Activated CD8-positive, alpha-beta memory T cell treated with anti-CD3 and anti-CD28 coated beads, Interleukin-2, amount 50 U/mL, for 1 hour (primary cell): ENCODE measurements around the gene KLC3.

Experiments
- DNase-seq: peaks from one replicate; pipeline ENCODE4 v3.0.0-alpha.2; 2020; ENCODE audit errors: extremely low read depth

The KLC3 gene

GRCh38 chr19:45348367-45349125, 8.0 kb downstream of the KLC3 start:
- DNase-seq = no peak

DNA sequence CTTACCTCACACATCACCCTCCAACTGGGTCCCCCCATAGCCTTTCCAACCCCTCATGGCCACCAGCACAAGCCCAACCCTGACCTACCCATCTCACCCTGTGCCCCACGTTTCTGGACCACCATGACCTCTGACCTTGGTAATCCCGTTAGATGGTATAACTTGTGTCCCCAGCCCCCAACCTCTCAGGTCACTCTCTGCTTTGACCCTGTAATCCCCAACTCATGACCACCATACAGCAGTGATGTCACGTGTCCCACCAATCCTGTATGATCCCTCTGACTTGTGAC, 8.5 kb downstream of the KLC3 start:
- no peak for DNase-seq

DNA sequence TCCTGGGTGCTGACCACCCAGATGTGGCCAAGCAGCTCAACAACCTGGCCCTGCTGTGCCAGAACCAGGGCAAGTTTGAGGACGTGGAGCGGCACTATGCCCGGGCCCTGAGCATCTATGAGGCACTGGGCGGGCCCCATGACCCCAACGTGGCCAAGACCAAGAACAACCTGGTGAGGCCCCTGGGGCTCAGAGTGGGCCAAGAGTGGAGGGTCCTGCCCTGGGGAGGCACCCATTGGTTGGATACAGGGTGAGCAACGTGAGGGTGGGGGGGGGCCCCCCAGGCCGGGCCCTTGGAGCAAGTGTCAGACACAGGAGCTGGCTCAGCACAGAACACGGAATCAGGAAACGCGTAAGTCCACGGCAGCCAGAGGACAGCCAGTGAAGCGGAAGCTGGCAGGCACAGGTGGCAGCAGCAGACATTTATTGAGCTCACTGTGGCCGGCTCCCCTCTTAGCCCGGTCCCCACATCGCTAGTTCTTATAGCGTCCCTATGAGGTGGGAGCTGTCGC, 8.9 kb downstream of the KLC3 start:
- DNase-seq = no peak

DNA sequence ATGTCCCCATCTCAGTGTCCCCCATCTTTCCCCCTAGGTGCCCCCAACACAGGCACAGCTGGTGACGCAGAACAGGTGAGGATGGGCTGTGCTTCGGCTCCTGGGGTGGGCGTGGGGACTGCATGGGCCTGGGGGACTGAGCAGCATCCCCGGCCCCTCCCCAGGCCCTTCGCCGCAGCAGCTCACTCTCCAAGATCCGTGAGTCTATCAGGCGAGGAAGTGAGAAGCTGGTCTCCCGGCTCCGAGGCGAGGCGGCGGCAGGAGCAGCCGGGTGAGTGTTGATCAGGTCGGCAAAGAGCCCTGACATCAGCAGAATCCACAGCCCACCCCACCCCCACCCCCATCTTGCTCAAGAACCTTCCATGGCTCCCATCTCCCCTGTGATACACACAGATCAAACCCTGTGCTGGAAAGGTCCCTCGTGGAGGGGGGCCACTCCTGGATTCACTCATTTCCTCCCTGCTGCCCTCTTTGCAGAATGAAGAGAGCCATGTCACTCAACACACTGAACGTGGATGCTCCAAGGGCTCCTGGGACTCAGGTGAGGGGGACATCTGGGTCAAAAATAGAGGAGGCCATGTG, 10.0 kb downstream of the KLC3 start:
- no peak for DNase-seq

- DNase-seq = no peak
These were observed 10.9 kb downstream of the KLC3 start for GRCh38 chr19:45351401-45351952.

GRCh38 chr19:45352062-45352461, 11.5 kb downstream of the KLC3 start:
- DNase-seq = no peak

GRCh38 chr19:45352471-45352870, 11.9 kb downstream of the KLC3 start:
- no peak for DNase-seq

GRCh38 chr19:45352914-45353796, 12.6 kb downstream of the KLC3 start:
- no peak for DNase-seq

DNA sequence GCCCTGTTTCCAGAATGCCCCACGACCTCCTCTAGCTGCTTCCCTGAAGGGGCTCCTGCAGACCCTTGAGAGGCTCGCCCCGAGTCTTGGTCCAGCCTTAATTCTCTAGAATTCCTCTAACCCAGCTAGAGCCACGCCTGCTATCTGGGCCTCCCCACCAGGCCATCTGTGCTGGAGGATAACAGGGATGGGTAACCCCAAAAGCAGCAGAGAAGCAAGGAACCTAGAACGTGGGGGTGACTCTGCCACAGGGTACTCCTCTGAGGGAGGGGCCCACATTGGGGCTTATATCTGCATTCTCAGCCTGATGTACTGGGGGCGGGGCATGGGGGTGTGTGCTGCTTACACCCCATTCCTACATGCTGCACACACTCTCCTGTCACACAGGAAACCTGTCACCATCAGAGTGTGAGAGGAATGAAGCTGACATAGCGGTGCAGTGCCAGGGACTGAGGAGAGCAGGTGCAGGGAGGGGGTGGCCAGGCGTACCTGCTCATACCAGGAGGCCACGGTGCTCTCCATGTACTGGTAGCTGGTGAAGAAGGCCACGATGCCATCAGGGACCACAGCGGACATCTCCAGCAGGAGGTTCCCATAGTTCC, 13.8 kb downstream of the KLC3 start:
- no peak for DNase-seq

DNA sequence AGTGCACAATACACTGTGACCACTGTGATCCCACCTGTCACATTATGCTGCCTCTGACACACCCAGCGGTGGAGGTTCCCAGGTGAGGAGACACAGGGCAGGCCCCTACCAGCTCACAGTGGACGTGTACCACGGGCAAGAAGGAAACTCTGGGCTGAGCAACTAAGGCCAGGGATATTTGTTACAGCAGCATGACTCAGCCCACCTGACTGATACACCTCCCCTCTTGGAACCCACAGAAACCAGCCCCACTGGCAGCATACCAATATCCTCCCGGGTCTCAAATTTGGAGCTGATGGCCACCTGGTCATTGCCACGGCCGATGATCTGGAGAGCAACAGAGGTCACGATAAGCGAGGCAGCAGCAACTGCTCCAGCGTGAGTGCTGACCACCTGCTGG, 14.9 kb downstream of the KLC3 start:
- no peak for DNase-seq

- DNase-seq = no peak
These were observed 15.4 kb downstream of the KLC3 start for GRCh38 chr19:45355910-45356309.

DNA sequence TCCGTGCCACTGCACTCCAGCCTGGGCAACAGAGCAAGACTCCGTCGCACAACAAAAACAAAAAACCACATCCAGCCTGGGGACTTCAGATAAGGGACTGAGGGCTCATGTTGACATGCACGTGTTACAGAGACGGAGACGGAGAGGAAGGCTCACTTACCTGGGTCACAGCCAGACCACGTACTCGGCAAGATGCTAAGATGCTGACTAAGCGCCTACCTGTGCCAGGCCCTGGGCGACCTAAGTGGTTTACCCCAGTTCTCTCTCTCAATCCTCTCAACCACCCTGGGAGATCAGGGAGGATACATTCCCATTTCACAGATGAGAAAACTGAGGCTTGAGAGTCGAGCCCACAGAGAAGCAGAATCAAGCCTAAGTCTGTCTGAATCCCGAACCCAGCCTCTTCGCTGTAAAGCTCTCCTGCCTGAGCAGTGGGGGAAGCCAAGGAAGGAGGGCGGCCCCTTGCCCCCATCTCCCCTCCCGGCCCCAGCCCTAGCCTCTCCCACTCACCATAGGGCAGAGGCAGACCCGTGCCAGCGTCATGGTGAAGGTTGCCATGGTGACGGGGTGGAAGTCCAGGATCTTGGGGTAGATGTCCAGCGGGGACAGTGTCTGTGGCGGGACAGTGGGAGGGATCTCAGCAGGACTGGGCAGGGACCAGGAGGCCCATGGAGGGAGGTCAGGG, 16.4 kb downstream of the KLC3 start:
- no peak for DNase-seq

- DNase-seq = no peak
These were observed 16.9 kb downstream of the KLC3 start for GRCh38 chr19:45357445-45357783.

DNA sequence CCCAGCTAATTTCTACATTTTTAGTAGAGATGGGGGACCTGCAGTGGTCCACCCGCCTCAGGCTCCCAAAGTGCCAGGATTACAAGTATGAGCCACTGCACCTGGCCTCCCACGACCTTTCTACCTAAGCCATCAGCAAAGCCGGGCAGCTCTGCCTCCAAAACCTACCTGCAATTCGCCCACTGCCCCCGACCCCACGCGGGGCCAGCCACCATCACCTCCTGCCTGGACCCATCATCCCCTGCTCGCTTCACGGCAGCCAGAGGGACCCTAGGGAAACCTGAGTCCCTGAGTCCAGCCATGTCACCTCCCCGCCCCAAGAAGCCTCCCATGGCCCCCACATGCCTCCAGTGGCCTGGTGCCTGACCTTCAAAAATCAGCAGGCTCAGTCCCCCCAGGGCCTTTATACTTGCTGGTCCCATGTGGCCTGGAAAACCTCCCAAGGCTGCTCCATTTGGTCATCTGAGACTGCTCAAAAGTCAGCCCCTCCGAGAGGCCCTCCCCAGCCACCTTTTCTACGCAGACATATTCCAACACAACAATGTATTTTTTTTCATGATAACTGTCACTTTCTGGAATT, 17.8 kb downstream of the KLC3 start:
- DNase-seq = no peak

DNA sequence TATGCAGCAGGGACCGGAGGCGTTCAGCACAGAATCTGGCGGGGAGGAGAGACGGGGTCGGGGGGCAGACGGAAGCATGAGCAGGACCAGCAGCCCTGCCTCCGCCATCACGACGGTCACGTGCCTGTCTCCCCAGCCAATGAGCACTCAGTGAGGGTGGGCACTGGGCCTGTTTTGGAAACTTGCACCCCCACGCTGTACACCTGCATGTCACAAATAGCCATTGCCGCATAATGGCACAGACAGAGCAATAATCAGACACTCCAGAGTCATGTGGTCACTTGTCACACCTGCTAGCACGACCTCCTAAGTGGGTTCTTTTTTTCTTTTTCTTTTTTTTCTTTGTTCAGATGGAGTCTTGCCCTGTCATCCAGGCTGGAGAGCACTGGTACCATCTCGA, 21.1 kb downstream of the KLC3 start:
- no peak for DNase-seq

- DNase-seq = no peak
These were observed 21.7 kb downstream of the KLC3 start for GRCh38 chr19:45362291-45362690.

DNA sequence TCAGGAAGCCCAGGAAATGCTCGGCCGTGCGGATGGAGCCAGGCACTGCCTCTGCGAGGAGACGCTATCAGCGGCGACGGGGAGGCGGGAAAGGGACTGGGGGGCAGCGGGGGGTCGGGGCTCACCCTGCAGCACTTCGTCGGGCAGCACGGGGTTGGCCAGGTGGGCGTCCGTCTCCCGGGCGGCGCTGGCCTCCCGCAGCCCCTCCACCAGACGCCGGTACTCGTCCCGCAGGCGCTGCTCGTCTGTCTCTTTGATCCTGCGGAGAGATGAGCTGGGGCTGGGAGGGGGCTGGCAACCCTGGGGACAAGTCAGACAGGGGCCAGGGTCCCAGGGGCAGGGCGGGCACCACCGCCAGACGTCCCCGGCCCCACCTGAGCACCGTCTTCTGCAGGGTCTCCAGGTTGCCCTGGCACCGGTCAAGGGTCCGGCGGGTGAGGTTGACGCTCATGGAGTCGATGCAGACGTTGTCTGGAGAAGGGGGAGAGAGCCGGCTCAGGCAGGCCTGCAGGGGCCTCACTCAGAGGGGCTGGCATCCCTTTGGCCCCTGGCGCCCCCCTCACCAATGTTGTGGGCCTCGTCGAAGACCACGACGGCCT, 23.4 kb downstream of the KLC3 start:
- DNase-seq = no peak

DNA sequence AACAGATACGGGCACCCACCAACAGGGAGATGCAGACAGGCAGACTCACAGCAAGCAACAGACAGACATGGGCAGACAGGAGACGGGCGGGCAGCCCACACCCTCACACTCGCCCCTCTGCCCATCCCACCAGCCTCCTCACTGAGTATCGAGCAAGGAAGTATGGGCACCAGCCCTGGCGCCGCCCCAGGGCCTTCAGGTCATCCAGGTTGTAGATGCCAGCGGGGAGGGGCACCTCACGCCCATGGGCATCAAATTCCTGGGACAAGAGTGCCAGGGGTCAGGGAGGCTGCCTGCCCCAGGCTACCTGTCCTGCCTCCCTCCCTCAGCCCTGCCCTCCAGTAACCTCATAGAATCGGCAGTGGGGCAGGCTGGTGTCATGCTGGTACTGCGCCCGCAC, 24.1 kb downstream of the KLC3 start:
- no peak for DNase-seq

DNA sequence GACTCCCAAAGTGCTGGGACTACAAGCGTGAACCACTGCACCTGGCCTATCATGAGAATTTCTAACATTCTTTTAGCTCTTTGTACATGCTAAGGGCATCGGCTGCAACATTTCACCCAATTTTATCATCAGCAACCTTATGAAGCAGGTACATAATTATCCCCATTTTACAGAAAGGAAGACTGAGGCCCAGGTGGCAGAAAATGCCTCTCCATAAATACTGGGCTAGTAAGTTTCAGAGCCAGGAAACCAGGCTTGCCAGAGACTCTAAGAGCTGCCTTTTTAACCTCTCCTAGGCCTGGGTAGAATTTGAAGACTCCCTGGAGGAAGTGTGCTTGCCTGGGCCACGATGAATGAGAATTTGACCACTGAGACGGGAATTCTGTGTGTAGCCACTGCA, 27.6 kb downstream of the KLC3 start:
- no peak for DNase-seq

DNA sequence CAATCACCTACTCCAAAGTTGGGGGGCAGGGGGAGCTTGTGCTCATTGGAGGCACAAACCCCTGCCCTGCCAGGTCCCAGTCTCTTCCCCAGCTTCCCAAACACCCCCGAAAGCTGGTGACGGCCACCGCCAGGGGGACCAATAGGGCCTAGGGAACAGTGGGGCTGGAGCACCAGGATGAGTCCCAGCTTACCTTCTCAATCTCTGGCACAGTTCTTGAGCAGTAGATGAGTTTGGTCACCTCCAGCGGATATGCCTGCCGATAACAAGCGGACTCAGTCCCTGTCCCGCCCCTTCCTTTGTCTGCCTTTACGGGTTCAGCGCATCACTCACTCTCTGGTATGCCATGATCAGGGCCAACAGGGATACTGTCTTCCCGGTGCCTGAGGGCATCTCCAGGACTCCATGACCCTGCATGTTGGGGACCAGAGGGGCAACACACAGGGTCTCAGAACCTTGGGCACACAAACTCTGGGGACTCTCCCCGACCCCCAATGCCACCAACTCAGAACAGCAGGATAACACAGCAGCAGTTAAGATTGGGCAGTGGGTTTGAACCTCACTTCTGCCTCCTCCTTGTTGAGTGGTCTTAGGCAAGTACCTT, 28.3 kb downstream of the KLC3 start:
- no peak for DNase-seq
